Stimulated activated CD8-positive, alpha-beta memory T cell treated with anti-CD3 and anti-CD28 coated beads, Interleukin-12 subunit alpha, Interleukin-12 subunit beta, amount 100 ng/mL, for 24 hours (primary cell): ENCODE data around the gene COL4A1.

ENCODE experiments used
- DNase-seq: peaks from one replicate; pipeline ENCODE4 v3.0.0-alpha.2; 2020; ENCODE audit errors: extremely low read depth

Gene COL4A1

DNA sequence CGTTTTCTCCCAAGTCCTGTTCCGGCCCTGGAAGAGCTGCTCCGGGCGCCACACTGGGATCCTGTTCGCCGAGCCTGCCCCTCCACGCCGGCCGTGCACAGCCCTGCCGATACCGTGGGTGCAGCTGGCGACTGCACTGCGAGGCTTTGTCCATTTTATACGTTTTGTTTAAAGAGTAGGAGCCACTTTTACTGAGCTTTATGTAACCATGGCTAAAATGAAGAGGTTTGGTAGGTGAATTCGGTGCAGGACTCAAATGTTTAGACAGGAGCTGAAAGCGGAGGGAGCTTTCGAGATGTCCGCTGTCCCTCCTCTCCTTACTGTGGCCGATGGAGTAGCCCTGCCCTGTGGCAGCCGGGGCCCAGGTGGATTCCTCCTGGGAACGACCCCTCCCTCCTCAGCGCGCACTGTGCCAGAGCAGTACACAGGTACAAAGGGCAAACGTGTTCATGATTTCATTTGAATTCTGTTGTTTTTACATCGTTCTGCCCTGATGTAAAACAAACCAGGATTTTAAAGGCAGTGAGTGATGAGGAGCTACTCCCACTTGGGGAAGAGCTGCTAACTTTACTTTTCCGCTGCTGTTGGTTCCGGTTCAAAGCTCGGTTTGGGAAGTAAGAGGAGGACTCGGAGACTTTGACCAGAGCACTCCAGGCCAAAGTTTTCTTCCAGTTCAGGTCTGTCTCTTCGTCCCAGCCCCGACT is 1.9 kb upstream of the COL4A1 start:
- no peak for DNase-seq

DNA sequence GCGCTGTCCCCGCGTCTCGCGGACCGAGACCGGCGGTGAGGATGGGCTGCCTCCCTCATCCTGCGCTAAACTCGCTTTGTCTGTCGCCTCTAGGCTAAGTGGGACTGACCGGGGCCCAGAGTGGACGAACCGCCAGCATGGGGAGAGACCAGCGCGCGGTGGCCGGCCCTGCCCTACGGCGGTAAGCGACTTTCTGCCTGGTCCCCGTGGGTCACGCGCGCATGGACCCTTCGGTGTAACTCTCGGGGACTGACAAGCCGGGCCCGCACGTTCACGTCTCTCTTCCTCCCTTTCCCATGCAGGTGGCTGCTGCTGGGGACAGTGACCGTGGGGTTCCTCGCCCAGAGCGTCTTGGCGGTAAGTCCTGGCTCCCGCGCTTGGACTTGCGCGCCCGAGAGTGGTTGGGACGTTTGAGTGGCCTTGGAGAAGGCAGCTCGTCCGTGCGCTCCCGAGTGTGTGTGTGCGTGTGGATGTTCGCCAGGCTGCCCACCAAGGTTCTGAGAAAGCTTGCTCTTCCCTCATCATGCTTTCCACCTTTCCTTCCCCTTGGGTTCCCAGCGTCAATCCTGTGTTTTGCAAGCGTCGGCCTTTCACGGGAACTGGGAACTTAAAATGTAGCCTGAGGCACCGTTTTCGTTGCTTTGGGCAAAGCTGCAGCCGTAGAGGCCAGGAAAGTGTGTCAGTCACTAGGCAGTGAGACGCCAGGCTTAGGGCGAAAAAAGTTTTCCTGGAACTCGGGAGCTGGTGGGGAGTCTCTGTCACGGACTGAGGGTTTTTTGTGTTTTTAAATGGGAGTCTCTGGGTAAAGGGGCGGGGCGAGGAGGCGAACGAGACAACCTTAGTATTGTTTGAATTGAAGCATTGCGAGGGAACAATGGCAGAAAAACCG is 1.1 kb upstream of the COL4A1 start:
- no peak for DNase-seq

DNA sequence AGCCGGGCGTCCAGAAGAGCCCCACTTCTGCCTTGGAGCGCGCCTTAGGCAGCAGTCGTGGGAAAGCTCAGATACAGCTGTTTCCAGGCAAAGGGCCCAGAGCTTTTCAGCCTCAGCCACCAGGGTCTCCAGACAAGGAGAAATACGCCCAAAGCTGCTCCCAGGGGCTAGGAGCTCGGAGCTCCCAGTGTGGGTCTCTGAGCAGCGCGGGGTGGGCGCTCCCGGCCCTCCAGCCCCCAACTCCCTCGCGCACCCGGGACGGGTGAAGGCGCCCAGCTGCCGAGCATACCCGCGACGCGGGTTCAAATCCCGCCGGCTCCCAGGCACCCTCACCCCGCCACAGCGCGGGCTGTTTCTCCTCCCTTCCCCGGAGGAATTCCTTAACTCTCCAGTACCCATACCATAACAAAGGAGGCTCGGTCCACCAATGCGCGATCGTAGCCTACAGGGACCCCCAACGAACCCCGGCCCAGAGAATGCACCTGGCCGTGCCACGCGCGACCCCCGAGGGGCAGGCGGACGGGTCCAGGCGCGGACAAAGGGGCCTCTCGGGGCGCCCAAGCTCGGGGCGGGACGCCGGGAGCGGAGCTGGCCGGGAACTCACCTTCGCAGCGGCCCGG is 507 bp downstream of the COL4A1 start:
- DNase-seq, result no peak

DNA sequence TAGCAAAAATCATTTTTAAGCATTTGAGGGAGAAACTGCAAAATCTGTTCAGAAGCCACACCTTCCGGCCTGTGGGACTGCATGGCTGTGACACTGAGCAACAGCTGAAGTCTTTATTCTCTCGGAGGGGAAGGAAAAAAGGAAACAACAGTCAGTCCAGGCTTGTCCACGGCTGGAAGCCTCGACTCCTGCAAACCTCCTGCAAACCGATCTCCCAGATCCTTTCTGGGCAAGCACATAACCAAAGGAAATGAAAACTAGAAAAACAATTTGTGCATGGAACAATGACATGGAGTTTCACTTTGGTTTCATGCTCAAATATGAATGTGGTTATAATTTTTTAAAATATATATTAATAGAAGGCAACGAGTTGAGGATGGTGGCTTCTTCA is 1.0 kb downstream of the COL4A1 start:
- no peak for DNase-seq

DNA sequence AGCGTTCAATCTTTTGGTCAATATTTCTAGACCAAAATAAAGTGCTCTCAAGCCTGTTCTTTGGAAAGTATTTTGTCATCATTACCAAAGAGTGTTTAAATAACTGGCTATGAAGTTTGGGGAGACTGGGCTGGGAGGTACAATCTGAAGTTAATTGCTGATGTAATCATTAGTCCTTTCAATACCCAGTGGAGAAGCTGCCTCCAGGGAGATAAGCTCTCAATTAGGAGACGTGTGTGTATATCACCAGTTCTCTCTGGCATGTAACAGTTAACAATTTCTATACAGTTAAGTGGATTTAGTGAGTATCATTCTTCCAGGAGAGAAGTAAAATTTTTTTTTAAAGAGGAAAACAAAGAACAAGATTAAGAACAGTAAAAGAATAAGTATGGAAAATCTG is 1.4 kb downstream of the COL4A1 start:
- DNase-seq, result no peak

DNA sequence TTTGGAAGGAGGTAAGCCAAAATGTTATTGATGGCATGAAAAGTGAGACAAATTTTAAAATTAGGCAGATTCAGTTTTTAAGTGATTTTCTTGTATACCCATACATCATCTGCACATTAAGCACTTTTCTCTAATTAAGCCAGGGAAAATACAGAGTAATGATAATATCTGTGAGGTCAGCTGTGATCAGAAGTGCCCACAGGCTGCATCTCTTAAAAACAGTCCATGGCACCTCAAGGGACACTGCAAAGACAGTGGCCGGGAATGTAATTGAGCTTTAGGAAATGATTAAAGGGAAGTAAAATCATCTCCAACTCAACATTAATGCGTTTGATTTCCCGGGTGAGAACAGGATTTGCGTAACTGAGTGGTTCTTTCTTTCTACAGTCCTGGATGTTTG is 2.0 kb downstream of the COL4A1 start:
- DNase-seq, result no peak

DNA sequence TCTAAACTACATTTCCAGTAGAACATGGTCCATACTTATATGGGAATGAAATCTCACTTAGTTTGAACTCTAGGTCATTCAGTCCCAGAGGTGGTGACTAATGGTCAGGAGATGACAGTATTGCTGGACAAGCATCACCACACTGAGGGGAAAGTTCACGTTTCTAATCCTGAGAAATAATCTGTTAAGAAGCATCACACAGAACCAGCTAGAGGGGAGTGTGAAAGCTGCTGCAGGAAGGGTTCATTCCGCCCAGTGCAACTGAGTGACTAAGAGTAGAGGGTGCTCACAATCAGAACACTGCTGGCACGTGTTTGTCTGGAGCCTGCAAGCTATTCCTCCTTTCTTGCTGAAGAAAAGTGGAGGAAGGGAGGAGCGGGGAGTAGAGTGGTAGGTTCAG is 2.7 kb downstream of the COL4A1 start:
- no peak for DNase-seq

DNA sequence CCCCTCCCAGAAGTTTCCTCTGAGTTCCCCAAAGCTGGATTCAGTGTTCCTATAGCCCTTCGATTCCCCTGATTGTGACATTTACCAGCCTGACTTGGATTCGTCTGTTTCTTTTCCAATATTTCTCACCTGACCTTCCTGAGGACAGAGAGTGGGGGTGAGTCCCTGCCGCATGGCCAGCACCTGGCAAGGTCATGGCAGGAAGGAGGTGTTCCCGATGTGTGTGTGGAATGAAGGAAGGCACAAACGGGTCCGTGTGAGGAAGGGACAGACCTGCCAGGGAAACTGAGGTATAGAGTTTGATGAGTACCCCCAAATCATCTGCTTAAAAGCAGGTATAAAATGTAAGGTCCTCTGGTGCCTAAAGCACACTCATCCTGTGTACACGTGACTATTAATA is 3.3 kb downstream of the COL4A1 start:
- no peak for DNase-seq

DNA sequence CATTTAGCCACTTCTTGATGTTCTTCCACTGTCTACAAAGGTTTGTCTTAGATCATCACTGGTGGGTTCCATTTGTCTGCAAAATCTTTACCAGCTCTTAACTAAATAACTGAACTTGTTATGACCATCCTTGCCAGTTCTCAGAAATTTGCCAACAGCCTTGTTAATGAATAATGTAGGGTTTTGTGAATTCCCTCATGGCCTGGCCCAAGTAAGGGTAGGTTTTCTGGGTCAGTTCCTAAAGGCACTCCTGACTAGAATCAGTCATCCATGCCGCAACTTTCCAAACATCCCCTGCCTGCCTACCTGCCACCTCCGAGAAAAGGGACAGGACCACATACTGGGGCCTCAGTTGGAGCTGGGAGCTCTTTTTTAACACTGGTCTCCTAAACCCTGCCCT is 4.0 kb downstream of the COL4A1 start:
- no peak for DNase-seq

DNA sequence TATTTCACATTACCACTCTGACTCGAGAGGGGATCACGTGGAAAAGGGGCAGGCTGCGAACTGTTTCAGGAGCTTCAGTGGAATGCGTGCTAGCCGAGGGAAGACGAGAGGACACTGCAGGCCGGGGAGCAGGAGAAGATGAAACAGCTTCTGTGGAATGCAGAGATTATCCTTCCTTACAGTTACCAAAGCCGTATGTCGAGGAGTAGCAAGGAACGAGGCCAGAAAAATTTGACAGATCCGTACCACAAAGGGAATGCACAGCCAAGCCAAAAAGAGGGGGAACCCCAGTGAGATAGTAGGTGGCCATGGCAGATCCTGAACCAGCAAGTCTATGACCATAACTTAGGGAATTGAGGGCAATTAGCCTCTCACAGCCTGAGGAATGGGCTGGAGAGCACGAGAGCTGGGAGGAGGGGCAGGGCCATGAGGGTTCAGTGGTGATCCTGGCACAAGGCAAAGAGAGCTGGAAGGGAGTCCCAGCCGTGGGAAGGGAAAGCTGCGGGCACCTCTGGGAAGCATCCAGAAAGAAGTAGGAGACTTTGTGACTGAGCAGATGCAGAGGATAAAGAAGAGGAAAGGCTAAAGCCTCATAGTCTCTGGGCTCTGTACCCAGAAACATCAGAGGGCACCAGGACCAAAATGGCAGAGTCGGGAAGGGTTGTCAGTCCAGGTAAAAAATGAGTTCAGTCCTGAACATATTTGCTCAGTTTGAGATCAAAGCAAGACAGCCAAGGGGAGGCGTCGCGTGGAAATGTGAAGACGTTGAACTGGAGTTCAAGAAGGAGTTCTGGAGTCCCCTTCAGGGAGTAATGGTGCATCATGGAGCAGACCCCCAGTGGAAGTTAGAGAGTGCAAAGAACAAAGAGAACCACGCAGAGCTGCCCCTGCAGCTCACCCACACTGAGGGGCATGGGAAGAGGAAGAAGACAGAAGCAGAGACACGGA is 5.1 kb downstream of the COL4A1 start:
- no peak for DNase-seq

DNA sequence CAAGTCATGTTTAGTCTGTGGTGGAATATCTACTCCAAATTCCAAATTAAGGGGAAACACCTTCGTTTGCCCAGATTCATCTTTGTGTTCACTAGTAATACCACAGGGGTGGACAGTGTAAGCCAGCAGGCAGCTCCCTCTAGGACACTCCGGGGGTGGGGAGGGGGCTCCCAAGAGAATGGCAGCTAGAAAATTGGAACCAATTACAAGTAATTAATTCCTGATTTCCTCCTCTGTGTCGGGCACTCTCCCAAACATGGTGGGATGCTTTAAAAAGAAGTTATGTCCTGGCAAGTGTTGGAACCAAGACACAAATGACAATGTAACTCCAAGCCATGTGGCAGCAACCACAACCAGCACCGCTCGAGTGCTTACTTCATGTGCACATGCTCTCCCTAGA is 5.9 kb downstream of the COL4A1 start:
- no peak for DNase-seq

DNA sequence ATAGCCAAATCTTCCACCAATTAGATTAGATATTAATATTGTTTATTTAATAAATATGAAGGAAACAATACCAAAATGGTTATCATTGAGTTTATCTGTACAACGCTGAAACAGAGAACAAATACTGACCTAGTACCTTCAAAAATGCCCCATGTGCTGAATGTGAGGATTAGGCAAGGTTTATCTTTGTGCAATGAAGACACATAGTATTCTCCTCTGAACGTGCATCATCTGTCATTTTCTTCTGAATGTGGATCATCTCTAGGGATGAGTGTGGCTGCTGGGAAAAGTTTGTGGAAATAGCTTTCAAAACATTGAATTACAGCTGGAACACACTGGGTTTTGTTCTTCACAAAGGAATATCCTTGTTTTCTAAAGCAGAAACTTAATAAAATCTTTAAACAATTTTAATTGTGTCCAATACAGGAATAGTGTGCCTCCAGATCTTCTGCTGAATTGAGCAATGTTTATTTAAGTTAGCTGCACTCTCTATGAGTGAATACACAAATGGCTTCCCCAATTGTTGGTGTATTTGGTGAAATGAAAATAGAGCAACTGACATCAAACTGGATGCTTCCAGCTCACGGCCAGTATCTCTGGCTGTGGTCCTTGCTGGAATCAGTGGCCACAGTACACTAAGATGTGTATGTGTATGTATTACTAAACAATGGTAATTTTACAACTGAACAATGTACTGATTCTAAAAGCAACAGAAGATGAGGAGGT is 6.7 kb downstream of the COL4A1 start:
- DNase-seq, result no peak

DNA sequence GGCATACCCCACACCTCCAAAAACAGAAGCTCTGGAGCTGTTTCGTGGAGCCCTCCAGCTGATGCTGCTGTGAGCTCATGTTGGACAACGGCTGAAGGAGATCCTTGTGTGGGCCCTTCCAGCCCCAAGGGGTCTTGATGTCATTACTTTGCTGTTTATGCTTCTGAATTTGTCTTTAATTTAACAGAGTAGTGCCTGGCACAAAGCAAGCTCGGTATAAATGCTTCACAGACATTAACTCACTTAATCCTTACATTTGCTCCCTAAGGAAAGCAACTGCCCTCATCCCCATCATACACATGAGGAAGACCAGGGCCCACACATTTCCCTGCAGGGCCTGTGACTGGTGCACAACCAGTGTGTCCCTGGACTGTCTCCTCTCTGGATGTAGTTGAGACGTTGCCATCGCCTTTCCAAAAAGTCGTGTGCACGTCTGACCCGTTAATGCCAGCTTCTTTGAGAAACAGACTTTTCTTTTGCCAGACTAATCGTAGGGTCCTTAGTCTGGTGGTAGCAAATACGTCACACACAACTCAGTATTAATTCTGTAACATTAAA is 7.6 kb downstream of the COL4A1 start:
- DNase-seq, result no peak

DNA sequence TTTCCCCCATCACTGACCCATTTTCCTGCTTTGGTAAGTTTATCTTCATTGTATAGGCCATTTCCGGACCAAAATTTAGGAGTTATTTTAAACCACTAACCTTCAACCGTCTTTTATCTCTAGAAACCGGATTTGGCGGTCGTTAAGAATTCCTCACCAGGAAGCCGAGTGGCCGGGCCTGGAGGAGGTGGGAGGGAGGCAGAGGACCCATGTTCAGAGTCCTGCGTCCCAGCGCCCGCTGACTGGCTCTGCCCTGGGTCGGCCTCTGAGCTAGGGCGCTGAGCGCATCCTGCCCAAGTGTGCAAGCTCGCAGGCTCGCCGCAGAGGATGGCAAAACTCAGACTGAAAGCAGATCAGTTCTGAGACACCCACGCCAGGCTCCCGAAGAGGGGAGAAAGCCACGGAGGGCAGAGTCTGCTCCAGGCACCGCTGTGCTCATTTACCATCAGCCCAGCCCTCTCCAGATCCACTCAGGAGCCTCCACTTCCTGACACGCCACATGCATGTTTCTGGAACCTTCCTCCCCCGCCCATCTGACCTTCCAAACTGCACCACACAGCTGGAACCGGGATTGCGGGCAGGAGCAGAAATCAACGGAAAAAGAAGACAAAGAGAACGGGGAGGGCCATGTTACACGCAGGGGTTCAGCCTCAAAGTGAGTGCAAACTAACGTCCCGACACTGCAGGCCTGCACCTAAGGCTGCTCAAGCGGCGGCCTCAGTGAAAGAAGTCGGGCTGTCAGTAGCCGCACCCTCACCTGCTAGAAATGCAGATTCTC is 8.3 kb downstream of the COL4A1 start:
- DNase-seq, result no peak

DNA sequence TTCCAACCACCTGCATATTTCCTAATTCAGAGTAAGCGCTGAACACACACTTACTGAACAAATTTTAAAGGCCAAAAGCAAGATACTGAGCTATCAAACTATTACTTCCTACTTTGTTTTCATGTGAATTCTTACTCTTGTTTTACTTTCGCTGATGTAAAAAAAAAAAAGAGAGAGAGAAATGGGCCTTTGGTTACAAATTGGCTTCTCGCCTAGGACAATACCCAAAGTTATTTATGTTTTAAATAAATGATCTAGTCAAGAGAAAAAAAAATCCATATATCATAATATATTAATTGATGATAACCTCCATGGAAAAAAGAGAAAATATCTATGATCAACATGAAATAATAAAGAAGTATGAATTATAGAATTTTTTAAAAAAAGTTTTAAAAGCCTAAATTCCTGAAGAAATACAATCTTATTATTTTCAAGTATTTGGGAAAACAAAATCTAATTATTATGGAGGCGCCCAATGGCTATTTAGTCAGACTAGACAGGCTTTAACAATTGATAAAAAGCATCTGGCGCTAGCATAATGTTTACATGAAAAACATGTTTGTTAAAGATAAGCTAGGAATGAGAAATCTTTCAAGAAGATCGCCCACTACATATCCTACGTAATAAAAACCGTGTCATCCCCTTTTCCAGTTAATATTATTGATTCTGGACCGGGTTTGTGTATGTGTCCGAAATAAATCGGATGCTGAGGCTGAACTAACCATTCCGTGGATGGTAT is 9.0 kb downstream of the COL4A1 start:
- DNase-seq, result no peak

DNA sequence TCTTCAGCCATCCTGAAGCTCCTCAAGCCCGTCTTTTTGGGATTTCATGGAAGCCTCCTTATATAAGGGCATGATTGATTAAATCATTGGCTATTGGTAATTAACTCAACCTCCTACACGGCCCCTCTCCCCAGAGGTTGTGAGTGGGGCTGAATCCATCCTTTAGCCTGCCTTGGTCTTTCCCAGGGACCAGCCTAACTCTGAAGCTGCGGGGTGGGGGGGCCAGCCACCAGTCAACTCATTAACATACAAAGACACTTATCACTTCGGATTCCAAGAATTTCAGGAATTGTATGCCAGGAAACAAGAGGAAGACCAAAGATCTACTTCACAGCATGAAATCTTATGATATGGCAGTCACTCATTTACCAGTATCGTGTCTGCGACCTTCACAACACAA is 9.9 kb downstream of the COL4A1 start:
- no peak for DNase-seq

DNA sequence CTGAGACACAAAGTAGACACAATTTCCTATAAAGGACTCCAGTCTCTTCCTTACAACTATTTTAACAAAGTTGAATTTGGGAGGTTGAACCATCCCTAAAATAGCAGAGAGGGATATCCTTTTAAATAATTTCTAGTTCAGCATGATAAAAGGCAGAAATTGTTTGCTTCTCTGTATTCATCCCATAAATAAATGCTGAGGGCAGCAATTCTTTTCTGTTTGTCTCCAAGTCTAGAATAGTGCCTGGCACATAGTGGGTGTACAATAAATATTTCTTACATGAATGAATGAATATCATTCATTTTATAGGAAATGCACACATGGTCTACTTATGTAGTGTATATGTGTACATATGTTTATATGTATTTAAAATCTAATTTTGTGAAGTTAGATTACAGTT is 12.3 kb downstream of the COL4A1 start:
- DNase-seq, result no peak

DNA sequence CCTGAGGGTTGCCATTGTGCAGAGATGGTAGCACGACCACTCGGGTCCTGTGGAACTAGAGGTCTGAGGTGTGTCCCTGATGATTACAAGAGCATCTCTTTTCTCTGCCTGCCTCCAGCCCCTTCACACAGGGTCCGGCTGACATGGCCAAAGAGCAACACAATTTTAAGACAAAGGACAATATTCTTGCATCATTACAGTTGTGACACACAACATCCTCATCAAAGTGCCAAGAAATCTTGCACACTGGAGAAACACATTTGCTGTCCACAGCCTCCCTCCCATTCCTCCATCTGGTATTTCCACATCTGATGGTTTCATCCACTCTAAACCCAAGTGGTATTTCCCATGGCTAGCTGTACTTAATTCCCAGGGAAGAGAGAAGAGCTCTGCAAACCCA is 12.8 kb downstream of the COL4A1 start:
- DNase-seq, result no peak

DNA sequence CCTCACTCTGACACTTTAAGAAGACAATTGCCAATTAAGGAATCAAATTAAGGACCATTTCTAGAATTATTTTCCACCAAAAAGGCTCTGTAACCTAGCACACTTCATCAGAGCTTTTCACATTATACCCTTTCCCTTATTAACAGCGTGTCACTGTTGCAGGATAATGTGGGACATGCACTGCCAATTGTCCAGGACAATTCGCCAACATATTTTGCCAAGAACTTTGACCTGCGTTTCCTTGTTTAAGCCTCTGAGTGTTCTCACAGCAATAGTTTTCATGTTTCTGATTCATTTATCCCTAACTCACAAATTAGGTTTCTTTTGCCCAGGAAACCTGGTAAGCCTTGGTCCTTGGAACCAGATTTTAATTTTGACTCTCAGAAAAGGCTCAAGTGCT is 13.3 kb downstream of the COL4A1 start:
- DNase-seq, result no peak
